Activated CD4-positive, alpha-beta memory T cell treated with anti-CD3 and anti-CD28 coated beads, Interleukin-2, amount 10 ng/mL, durations not matched to agents 7 days and 5 days (primary cell): Measurements from ENCODE around the gene COMT. TPM values are rescaled to one million over a fixed set of nuclear protein-coding genes. Genes with fewer than 3 reads are reported as not detected.
"Not testable (repeated sequence)": the region's sequence is repeated elsewhere in the genome, so short reads cannot be mapped to it uniquely, and the experiment has no call there.

Experiments
- CTCF ChIA-PET: fragments of 350-600 bp; sonication (Branson Sonifier 250); formaldehyde crosslinking; loops from one replicate; lab custom pipeline; 2021; ENCODE audit warnings: antibody characterized with exemption, inconsistent platforms; lab: Charles Lee
- POLR2A ChIA-PET: fragments of 350-600 bp; sonication (Branson Sonifier 250); formaldehyde crosslinking; loops from one replicate; lab custom pipeline; 2021; ENCODE audit warnings: antibody characterized with exemption; lab: Charles Lee
- DNase-seq: peaks from one replicate; pipeline ENCODE4 v3.0.0-alpha.2; 2020
- H3K27ac Mint-ChIP-seq: one replicate; pipeline ENCODE4 v1.8.0; 2021; ENCODE audit warnings: mild to moderate bottlenecking, mixed read lengths
- H3K27me3 Mint-ChIP-seq: one replicate; pipeline ENCODE4 v1.8.0; 2021; ENCODE audit warnings: mixed read lengths
- H3K36me3 Mint-ChIP-seq: one replicate; pipeline ENCODE4 v1.8.0; 2021; ENCODE audit warnings: low read depth, mixed read lengths
- H3K4me1 Mint-ChIP-seq: one replicate; pipeline ENCODE4 v1.8.0; 2021; ENCODE audit warnings: mixed read lengths
- H3K4me3 Mint-ChIP-seq: one replicate; pipeline ENCODE4 v1.8.0; 2021; ENCODE audit warnings: mild to moderate bottlenecking, mixed read lengths
- H3K9me3 Mint-ChIP-seq: one replicate; pipeline ENCODE4 v1.8.0; 2021; ENCODE audit warnings: mixed read lengths
- total RNA-seq, 2 experiments: library from RNA; stranded (reverse); gene quantifications; one replicate each; pipeline ENCODE4 v1.2.3, GENCODE V29; 2021

The COMT gene
- total RNA-seq, 2 experiments from 2014 or later: 78.7 to 79.3 TPM

DNA sequence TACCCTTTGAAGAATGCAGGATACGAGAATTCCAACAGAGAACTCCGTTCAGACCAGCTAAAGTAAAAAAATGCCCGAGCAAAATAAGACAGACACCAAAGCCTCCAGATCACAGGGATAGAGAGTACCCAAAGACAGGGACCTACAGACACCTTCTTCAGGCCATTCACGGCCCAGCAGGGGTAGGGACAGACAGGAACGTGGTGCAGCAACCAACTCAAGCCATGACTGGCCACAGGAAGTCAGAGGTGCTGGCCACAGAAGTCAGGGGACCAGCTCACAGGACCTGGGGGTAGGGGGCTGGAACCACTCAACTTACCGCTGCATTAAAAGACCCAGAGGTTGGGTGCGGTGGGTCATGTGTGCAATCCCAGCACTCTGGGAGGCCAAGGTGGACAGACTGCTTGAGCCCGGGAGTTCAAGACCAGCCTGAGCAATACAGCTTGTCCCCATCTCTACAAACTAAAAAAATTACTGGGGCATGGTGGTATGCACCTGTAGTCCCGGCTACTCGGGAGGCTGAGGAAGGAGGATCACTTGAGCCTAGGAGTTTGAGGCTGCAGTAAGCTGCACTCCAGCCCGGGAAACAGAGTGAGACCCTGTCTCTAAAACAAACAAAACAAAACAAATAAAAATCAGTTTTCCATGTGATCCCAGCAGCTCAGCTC, 39.9 kb upstream of the COMT start:
- no peaks in the 10 kb centered on the region for H3K36me3 Mint-ChIP-seq
- H3K27ac Mint-ChIP-seq: no peak overlapping the region
- H3K27me3 Mint-ChIP-seq: no peaks in the 10 kb centered on the region
- no peaks in the 10 kb centered on the region for H3K4me1 Mint-ChIP-seq
- POLR2A ChIA-PET: interaction anchor here (1.2 kb wide), 1 partner anchor 47 kb away, joined by 3 read pairs; the partner anchor contains the start of genes GNB1L and RTL10
- DNase-seq: no peak
- H3K4me3 Mint-ChIP-seq: no peak overlapping the region
- CTCF ChIA-PET: interaction anchor here (0.9 to 2.0 kb wide), 3 partner anchors 9 to 171 kb away, joined by 3 to 6 read pairs (median 6); no protein-coding TSS in a partner anchor
- H3K9me3 Mint-ChIP-seq: no peaks in the 10 kb centered on the region

DNA sequence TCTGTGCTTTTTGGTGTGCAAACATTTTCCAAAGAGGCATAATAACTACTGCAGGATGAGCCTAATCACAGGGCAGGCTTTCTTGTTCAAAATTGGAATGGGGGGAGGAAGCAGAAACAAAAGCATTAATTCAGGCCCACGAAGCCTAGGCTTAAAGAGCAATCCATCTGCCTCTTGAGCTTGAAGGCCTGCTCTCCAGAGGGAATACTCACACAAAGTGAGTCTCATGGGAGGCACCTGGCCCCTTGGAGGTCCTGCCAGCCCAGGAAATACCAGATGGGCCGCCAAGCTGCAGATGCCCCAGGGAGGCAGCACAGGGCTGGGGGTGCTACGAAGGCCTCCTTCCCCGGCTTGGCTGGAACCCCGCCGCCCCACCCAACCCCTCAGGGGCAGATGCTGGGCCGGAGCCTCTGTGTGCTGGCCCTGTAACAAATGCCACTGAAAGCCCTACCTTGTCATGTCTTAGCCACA, 39.3 kb upstream of the COMT start:
- Mint-ChIP-seq H3K9me3 (no peaks in the 10 kb centered on the region), H3K36me3 (no peaks in the 10 kb centered on the region), H3K4me3 (no peak overlapping the region), H3K27ac (no peak overlapping the region), H3K4me1 (no peaks in the 10 kb centered on the region), H3K27me3 (no peaks in the 10 kb centered on the region)
- POLR2A ChIA-PET: interaction anchor here (1.2 kb wide), 1 partner anchor 48 kb away, joined by 3 read pairs; the partner anchor contains the start of genes GNB1L and RTL10
- no peak for DNase-seq
- CTCF ChIA-PET: interaction anchor here (2.0 kb wide), 1 partner anchor 10 kb away, joined by 6 read pairs; no protein-coding TSS in a partner anchor

DNA sequence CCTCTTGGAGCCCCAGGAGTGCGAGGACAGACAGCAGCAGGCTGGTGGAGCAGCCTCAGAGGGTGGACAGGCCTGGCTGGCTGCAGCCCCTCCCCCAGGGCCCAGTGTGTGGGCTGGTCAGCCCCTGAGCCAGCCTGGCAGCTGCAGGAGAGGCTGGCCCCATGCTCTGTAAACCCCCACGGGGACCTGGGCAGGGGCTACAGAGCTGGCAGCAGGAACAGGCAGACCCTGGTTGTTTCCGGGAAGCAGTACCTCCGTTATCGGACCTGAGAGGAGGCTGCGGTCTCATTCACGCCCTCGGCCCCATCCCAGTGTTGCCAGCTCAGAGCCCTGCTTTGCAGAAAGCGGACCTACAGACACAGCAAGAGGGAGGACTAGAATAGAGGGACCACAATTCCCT, 38.5 kb upstream of the COMT start:
- no peak for DNase-seq
- ChIA-PET POLR2A (no interaction called here), CTCF (no interaction called here)
- no peaks in the 10 kb centered on the region for H3K9me3 Mint-ChIP-seq
- H3K27me3 Mint-ChIP-seq: no peaks in the 10 kb centered on the region
- H3K4me3 Mint-ChIP-seq: no peak overlapping the region
- H3K27ac Mint-ChIP-seq: no peak overlapping the region
- H3K4me1 Mint-ChIP-seq: no peaks in the 10 kb centered on the region
- no peaks in the 10 kb centered on the region for H3K36me3 Mint-ChIP-seq

DNA sequence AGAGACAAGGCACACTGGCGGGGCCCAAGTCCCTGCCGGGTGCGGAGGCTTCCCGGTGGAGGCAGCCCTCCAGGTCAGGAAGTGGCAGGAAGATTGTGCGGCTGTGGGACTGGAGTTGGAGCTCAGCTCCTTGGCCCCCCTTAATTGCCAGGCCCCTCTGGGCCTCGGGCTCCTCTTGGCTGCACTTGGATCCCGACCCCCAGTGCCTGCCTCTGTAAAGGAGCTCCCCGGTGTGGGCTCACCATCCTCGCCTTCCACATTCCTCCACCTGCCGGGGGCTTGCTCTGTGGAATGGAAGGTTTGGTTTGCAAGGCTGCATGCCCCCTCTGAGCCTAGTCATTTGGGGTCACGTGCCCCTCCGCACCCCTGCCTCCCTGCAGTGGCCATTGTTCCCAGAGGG, 38.1 kb upstream of the COMT start:
- Mint-ChIP-seq H3K27me3 (no peaks in the 10 kb centered on the region), H3K4me1 (no peaks in the 10 kb centered on the region), H3K27ac (no peak overlapping the region), H3K4me3 (no peak overlapping the region), H3K36me3 (no peaks in the 10 kb centered on the region), H3K9me3 (no peaks in the 10 kb centered on the region)
- DNase-seq: no peak
- POLR2A ChIA-PET: no interaction called here
- CTCF ChIA-PET: no interaction called here

DNA sequence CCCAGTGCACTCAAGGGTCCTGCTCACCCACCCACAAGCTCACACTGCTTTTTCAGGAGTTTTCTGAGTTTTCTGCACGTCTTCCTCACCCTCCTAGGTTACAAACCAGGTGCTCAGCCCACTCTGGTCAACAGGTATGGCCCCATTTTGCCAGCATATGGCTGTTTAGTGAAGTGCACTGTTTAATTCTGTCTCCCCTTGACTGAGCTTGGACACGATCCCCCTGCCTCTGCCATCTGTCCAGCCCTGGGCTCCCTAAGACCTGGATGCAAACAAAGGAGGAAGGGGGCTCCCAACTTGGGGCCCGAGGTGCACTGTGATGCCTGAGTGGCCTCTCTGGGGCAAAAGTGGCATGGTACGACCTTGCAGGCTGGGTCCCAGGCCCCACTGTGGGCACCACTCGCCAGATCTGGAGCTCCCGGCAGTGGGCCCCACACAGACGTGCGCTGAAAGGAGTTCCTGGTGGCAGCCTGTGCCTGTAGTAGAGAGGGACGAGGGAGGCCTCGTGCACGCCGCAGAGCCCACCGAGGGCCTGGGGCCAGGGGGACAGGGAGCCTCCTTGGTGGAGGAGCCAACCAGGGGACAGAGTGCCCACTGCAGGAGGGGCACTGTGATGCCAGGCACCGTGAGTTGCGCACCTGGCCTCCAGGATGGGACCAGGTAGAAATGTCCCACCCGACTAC, 37.3 kb upstream of the COMT start:
- Mint-ChIP-seq H3K4me3 (no peak overlapping the region), H3K4me1 (no peaks in the 10 kb centered on the region), H3K27me3 (no peaks in the 10 kb centered on the region), H3K36me3 (no peaks in the 10 kb centered on the region), H3K27ac (no peak overlapping the region), H3K9me3 (no peaks in the 10 kb centered on the region)
- ChIA-PET CTCF (interaction anchor here (1.0 kb wide), 1 partner anchor 174 kb away, joined by 3 read pairs; no protein-coding TSS in a partner anchor), POLR2A (interaction anchor here (1.1 to 1.2 kb wide), 2 partner anchors 12 to 174 kb away, joined by 3 read pairs; no protein-coding TSS in a partner anchor)
- DNase-seq: no peak

DNA sequence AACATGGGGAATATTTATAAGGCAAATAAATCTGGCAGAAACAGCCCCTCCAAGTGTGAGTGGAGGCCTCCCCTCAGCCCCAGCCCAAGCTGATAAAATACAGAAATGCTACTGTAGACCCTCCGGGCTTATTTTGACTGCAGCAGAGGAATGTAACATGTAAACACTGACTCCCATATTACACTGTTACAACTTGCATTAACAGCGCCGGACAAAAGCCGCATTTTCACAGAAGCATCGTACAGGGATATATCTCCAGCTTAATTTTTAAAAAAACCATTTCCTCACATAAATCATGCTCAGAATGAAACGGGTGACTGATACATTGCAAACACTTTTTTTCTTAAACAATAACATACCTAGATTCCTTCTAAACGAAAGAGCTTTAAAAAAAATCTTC, 36.6 kb upstream of the COMT start:
- Mint-ChIP-seq H3K27me3 (no peaks in the 10 kb centered on the region), H3K4me1 (peaks cover 2% of the 10 kb centered on the region), H3K36me3 (no peaks in the 10 kb centered on the region), H3K27ac (no peak overlapping the region), H3K4me3 (no peak overlapping the region), H3K9me3 (no peaks in the 10 kb centered on the region)
- ChIA-PET CTCF (interaction anchor here (1.0 kb wide), 1 partner anchor 174 kb away, joined by 3 read pairs; no protein-coding TSS in a partner anchor), POLR2A (interaction anchor here (1.1 to 1.2 kb wide), 2 partner anchors 13 to 175 kb away, joined by 3 read pairs; no protein-coding TSS in a partner anchor)
- DNase-seq: no peak

DNA sequence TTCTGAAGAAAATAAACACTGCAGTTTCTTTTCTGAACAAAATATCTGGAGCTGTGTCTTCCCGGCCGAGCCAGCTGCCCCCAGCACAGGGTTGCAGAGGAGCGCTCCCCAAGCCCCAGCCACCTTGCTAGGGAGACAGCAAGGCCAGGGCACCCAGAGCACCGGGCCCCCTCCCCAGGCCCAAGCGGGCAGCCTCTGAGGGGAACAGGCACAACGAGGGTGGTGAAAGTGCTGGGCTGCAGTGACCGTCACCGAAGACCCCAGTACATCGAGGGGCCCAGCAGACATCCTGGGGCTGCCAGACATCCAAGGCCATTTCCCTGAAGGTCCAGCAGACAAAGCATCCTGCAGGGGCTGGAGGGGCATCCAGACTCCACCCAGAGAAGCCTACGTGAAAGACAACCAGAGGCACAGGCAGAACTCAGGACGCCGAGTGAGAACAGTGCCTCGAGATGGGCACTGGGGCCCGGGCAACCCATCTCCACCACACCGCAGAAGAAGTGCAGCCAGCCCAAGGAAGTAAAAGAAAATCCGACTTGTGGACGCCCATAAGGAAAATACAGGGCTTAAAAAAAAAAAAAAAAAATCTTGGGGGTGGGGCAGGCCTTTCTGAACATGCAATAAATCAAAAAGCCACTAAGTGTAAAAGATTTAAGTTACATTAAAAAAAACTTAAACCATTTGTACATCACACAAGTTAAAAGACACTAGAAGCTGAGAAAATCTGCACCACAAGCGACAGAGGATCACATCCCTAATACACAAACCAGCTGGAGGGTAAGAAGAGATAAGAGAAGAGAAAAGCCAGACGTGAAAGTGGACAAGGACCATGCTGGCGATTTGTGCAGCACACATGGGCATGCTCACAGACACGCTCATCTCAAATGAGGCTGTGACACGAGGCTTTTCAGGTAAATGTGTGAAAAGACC, 36.0 kb upstream of the COMT start:
- H3K4me3 Mint-ChIP-seq: no peak overlapping the region
- ChIA-PET CTCF (interaction anchor here (0.9 to 1.0 kb wide), 2 partner anchors 175 to 226 kb away, joined by 3 read pairs; no protein-coding TSS in a partner anchor), POLR2A (interaction anchor here (1.1 to 1.2 kb wide), 2 partner anchors 13 to 175 kb away, joined by 3 read pairs; no protein-coding TSS in a partner anchor)
- no peaks in the 10 kb centered on the region for H3K9me3 Mint-ChIP-seq
- peaks cover 2% of the 10 kb centered on the region for H3K4me1 Mint-ChIP-seq
- no peak for DNase-seq
- H3K27me3 Mint-ChIP-seq: no peaks in the 10 kb centered on the region
- no peak overlapping the region for H3K27ac Mint-ChIP-seq
- no peaks in the 10 kb centered on the region for H3K36me3 Mint-ChIP-seq

DNA sequence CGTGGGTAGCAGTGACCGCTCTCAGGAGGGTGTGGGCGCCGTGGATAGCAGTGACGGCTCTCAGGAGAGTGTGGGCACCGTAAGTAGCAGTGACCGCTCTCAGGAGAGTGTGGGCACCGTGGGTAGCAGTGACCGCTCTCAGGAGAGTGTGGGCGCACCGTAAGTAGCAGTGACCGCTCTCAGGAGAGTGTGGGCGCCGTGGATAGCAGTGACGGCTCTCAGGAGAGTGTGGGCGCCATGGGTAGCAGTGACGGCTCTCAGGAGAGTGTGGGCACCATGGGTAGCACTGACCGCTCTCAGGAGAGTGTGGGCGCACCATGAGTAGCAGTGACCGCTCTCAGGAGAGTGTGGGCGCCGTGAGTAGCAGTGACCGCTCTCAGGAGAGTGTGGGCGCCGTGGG, 34.7 kb upstream of the COMT start:
- H3K36me3 Mint-ChIP-seq, POLR2A ChIA-PET, H3K27me3 Mint-ChIP-seq, H3K4me1 Mint-ChIP-seq, H3K27ac Mint-ChIP-seq, H3K4me3 Mint-ChIP-seq, CTCF ChIA-PET, H3K9me3 Mint-ChIP-seq, DNase-seq: not testable (repeated sequence)

DNA sequence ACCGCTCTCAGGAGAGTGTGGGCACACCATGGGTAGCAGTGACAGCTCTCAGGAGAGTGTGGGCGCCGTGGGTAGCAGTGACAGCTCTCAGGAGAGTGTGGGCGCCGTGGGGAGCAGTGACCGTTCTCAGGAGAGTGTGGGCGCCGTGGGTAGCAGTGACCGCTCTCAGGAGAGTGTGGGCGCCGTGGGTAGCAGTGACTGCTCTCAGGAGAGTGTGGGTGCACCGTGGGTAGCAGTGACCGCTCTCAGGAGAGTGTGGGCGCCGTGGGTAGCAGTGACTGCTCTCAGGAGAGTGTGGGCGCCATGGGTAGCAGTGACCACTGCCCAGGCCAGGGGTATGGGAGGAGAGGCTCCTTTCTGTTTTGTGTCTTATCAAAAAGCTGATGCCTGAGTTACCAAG, 33.7 kb upstream of the COMT start:
- POLR2A ChIA-PET, H3K9me3 Mint-ChIP-seq, H3K36me3 Mint-ChIP-seq, DNase-seq, H3K27ac Mint-ChIP-seq, CTCF ChIA-PET, H3K27me3 Mint-ChIP-seq, H3K4me3 Mint-ChIP-seq, H3K4me1 Mint-ChIP-seq: not testable (repeated sequence)

DNA sequence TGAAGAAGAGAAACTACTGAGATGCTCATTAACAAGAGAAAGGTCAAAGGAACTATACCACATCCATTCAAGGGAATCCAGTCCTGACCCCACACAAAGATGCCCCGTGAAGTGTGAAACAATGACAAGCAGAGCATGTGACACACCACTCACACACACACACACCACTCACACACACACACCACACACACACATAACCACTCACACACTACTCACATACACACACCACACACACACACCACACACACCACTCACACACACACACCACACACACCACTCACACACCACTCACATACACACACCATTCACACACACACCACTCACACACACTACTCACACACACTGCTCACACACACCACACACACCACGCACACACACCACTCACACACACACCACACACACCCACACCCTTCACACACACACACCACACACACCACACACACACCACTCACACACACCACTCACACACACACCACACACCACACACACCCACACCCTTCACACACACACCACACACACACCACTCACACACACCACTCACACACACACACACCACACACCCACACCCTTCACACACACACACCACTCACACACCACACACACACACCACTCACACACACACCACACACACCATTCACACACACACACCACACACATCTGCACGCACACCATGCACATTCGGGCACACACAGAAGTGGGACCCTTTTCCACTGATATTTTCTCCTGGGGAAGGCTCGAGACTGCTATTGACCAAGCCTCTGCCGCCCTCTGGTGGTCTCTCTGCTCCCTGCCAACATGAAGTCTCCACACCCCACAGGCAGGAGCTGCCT, 32.0 kb upstream of the COMT start:
- DNase-seq: peak; percentile 86
- Mint-ChIP-seq H3K9me3 (no peaks in the 10 kb centered on the region), H3K27me3 (no peaks in the 10 kb centered on the region), H3K27ac (peak overlapping the region; percentile 21), H3K4me3 (no peak overlapping the region), H3K36me3 (peaks cover 2% of the 10 kb centered on the region), H3K4me1 (peaks cover 2% of the 10 kb centered on the region)
- CTCF ChIA-PET: interaction anchor here (0.6 to 4.8 kb wide), 17 partner anchors 9 to 280 kb away, joined by 3 to 70 read pairs (median 3); no protein-coding TSS in a partner anchor
- POLR2A ChIA-PET: interaction anchor here (2.5 kb wide), 1 partner anchor 178 kb away, joined by 12 read pairs; no protein-coding TSS in a partner anchor

DNA sequence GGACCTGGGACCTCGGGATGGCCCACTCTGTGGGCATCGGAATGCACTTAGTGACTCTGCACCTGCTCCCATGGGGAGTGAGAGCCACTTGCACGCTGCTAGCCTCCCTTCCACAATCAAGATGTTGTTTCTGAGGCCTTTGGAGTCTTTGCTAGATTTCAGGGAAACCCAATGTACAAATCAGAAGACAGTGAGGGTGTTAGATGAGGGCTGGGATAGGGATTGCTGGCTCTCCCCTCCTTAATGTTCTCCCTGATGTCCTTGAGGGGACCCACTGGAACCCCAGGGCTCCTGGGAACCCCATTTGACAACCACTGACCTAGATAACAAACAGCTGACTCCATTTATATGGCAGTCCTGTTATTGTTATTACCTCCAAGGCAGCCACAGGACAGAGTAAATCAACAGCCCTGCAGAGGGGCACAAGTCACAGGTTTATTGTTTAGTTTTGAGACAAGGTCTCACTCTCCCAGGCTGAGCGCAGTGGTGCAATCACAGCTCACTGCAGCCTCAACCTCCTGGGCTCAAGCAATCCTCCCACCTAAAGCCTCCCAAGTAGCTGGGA, 31.3 kb upstream of the COMT start:
- POLR2A ChIA-PET: interaction anchor here (2.5 kb wide), 1 partner anchor 179 kb away, joined by 12 read pairs; no protein-coding TSS in a partner anchor
- H3K36me3 Mint-ChIP-seq: peaks cover 6% of the 10 kb centered on the region
- no peak overlapping the region for H3K27ac Mint-ChIP-seq
- CTCF ChIA-PET: interaction anchor here (0.6 to 4.8 kb wide), 17 partner anchors 9 to 279 kb away, joined by 3 to 70 read pairs (median 3); no protein-coding TSS in a partner anchor
- DNase-seq: no peak
- no peaks in the 10 kb centered on the region for H3K9me3 Mint-ChIP-seq
- H3K4me1 Mint-ChIP-seq: peaks cover 2% of the 10 kb centered on the region
- no peak overlapping the region for H3K4me3 Mint-ChIP-seq
- H3K27me3 Mint-ChIP-seq: no peaks in the 10 kb centered on the region
